ENCODE results near the gene PTTG2. TPM values are rescaled to one million over a fixed set of nuclear protein-coding genes. Genes with fewer than 3 reads are reported as not detected.

PTTG2 gene
- total RNA-seq, 4 donors from 2014 or later, result 2.1 TPM; not detected in 3

DNA sequence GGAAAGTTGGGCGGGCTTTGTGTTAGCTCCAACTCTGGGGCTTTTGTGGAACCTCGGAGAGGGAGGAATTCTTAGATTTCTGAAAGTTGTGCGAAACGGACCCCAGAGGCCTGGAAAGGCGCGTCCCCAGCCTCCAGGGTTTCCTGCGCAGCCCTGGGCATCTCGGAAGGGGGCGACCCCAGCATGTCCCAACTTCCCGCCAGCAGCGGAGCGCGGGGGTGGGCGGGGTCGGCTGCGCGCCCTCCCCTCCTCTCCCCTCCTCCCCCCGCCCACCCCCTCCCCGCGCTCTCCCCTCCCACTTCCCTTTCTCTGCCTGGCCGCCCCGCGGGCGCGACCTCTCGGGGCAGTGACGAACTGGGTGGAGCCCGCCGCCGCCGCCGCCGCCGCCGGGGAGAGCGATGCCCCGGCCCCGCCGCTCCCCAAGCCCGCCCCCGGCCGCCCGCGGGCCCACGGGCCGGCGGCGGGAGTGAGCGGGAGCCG is 16.8 kb downstream of the PTTG2 start:
- intact Hi-C loops (cut with DNase I; ENCODE audit: low total_unique reads) (loop anchor here (1.0 to 10.0 kb wide), 5 partner anchors 40 to 688 kb away; partner anchors contain the start of genes KLF3, PGM2 and RELL1), in situ Hi-C loops (cut with MboI; ENCODE audit: low sequenced_read_pairs in 4 of 4) (loop anchor here in 1 of 4 donors (10.0 kb wide), 1 partner anchor 92 kb away; no protein-coding TSS in a partner anchor)
- no peak for TF ChIP-seq POLR2A (IDR thresholded peaks at IDR 0.05)
- TF ChIP-seq CTCF (IDR thresholded peaks at IDR 0.05 in 4 of 5, conservative IDR thresholded peaks at IDR 0.05 in 1 of 5), result peak in 1 of 5 experiments; percentile 18
- no peaks in the 10 kb centered on the region for H3K9me3 ChIP-seq
- DNase-seq (peak; percentile 33 to 48), ATAC-seq (peak; percentile 70 to 76)
- peaks cover 19 to 23% of the 10 kb centered on the region in 2 donors for H3K4me1 ChIP-seq
- no peaks in the 10 kb centered on the region for H3K27me3 ChIP-seq
- H3K27ac ChIP-seq, result peak overlapping the region; percentile 79 to 92 (median 85)
- H3K4me3 ChIP-seq, result peak overlapping the region; percentile 63 to 83 (median 64)
- no peaks in the 10 kb centered on the region for H3K36me3 ChIP-seq

- Histone ChIP-seq H3K4me1 (peaks cover 24 to 30% of the 10 kb centered on the region in 2 donors), H3K4me3 (peak overlapping the region; percentile 63 to 83 (median 64)), H3K27ac (peak overlapping the region; percentile 79 to 92 (median 85)), H3K36me3 (no peaks in the 10 kb centered on the region), H3K9me3 (no peaks in the 10 kb centered on the region), H3K27me3 (no peaks in the 10 kb centered on the region)
- DNase-seq, result peak; percentile 47 to 68
- in situ Hi-C loops (cut with MboI; ENCODE audit: low sequenced_read_pairs in 4 of 4) (loop anchor here in 1 of 4 donors (10.0 kb wide), 1 partner anchor 93 kb away; no protein-coding TSS in a partner anchor), intact Hi-C loops (cut with DNase I; ENCODE audit: low total_unique reads) (loop anchor here (1.0 to 10.0 kb wide), 7 partner anchors 41 to 687 kb away; partner anchors contain the start of genes KLF3, PGM2 and RELL1)
- TF ChIP-seq CTCF (IDR thresholded peaks at IDR 0.05 in 4 of 5, conservative IDR thresholded peaks at IDR 0.05 in 1 of 5) (peak; percentile 62 to 86 (median 78)), POLR2A (IDR thresholded peaks at IDR 0.05) (peak; percentile 25 to 54)
- ATAC-seq, result peak; percentile 76 to 89
Measured at GRCh38 chr4:37977471-37978247, 17.5 kb downstream of the PTTG2 start.

DNA sequence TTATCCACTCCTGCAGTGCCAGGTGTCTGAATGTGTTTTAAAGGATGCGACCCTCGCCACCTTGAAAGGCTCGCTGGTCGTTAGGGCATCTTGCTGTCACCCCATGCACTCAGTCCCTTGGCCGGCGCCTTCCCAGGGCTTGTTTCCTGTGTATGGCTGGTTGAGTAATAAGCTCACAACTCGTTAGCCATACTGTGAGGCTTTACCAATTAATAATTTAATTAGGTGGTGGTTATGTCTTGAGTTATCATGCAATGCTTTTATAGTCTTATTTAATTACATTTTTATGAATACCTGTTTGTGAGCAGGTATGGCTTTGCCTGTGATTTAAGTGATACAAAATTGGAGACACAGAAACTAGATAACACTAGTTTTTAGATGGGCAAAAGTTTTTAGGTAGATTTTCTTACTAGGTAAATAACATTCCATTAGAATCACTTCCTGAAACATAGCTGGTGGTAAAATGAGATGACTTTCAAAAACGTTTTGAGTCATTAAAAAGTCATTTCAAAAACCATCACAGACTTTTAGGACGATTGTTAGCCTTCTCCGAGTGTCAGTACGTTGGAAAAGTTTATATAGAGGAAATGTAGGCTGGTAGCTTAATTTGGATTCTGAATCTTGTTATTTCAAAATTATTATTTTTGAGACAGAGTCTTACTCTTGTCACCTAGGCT is 18.2 kb downstream of the PTTG2 start:
- H3K4me1 ChIP-seq, result peaks cover 26 to 31% of the 10 kb centered on the region in 2 donors

More for the DNA sequence above, 18.2 kb downstream of the PTTG2 start:
- TF ChIP-seq POLR2A (IDR thresholded peaks at IDR 0.05) (no peak), CTCF (IDR thresholded peaks at IDR 0.05 in 4 of 5, conservative IDR thresholded peaks at IDR 0.05 in 1 of 5) (no peak)
- in situ Hi-C loops (cut with MboI; ENCODE audit: low sequenced_read_pairs in 4 of 4) (loop anchor here in 1 of 4 donors (10.0 kb wide), 1 partner anchor 94 kb away; no protein-coding TSS in a partner anchor), intact Hi-C loops (cut with DNase I; ENCODE audit: low total_unique reads) (loop anchor here (1.0 to 10.0 kb wide), 5 partner anchors 88 to 686 kb away; partner anchors contain the start of genes KLF3, PGM2 and RELL1)
- DNase-seq, result no peak
- Histone ChIP-seq H3K9me3 (no peaks in the 10 kb centered on the region), H3K4me3 (peak overlapping the region; percentile 63 to 83 (median 64)), H3K27me3 (no peaks in the 10 kb centered on the region), H3K27ac (peak overlapping the region; percentile 79 to 92 (median 85)), H3K36me3 (no peaks in the 10 kb centered on the region)
- peak in 1 of 2 donors; percentile 10 for ATAC-seq
